GM19372 (cell line): ENCODE data around the gene MLLT10.
"Not testable (repeated sequence)": the region's sequence is repeated elsewhere in the genome, so short reads cannot be mapped to it uniquely, and the experiment has no call there.

Experiments used
- ATAC-seq: cut with Tn5 transposase; IDR thresholded peaks from one replicate; pipeline ENCODE4 v1.9.1; 2021; ENCODE audit warnings: mild to moderate bottlenecking, low read depth, moderate library complexity; ENCODE audit not compliant: unreplicated experiment

The MLLT10 gene

GRCh38 chr10:21625623-21626229 lies 91.7 kb downstream of the MLLT10 start:
- no peak for ATAC-seq

GRCh38 chr10:21626457-21627161 lies 92.6 kb downstream of the MLLT10 start:
- no peak for ATAC-seq

GRCh38 chr10:21627331-21627730 lies 93.3 kb downstream of the MLLT10 start:
- ATAC-seq: no peak

GRCh38 chr10:21628023-21628422 lies 94.0 kb downstream of the MLLT10 start:
- no peak for ATAC-seq

DNA sequence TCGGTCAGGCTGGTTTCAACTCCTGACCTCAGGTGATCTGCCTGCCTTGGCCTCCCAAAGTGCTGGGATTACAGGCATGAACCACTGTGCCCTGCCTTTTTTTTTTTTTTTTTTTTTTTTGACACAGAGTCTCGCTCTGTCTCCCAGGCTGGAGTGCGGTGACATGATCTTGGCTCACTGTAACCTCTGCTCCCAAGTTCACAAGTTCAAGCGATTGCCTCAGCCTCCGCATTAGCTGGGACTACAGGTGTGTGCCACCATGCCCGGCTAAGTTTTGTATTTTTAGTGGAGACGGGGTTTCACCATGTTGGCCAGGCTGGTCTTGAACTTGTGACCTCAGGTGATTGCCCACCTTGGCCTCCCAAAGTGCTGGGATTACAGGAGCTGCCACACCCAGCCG lies 94.6 kb downstream of the MLLT10 start:
- not testable (repeated sequence) for ATAC-seq

DNA sequence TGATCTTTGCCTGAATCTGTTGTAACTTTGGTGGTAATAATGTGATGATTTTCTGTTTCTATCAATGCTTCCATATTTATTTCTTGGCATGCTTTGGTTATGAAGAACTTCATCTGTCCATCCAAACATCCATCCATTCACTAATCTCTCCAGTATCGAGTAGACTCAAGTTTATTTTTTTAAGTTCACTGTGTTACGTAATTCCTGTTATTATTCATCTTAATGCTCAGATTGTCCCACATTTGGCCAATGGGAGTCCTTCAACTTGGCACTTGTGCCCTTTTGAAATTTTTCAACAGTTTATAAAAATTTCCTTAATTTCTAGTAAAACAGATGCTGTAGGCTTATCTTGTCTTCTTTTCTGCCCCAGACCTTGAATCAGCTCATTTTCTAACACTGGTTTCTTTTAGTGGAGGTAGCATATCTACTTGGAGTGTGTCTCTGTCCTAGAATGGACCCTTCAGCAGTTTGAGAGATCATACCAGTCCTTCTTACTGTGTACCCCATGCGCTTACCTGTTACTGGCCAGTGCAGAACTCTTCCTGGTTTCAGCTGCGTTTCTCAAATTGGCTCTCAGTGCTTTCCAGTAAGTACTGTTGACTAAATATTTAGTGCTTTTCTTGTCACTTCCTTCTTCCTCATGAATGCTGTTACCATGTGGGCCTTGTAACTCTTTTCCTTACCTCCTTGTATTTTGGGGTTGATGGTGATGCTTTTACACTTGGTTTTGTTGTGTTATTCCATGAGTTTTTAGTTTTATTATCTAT lies 100.8 kb downstream of the MLLT10 start:
- no peak for ATAC-seq

GRCh38 chr10:21637795-21638194 lies 103.8 kb downstream of the MLLT10 start:
- no peak for ATAC-seq

- no peak for ATAC-seq
Observed at GRCh38 chr10:21638681-21639080, 104.6 kb downstream of the MLLT10 start.

DNA sequence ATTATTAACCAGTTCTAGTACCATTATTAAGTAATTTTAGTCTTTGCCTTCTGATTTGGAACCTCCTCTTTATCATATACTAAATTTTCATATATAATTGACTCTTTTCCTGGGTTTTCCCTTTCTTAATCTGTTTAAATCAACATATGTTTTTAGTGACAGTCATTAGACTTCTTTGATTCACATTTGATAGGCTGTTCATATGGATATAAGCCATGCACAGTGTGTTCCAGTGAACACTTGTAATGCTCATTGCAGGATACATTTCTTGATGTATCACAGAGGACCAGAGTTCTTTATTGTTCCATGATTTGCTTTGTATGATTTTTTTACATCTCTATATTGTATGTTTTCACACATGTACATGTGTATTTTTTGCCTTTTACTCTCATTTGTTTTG lies 114.0 kb downstream of the MLLT10 start:
- no peak for ATAC-seq

- no peak for ATAC-seq
Observed at GRCh38 chr10:21649454-21649872, 115.4 kb downstream of the MLLT10 start.

DNA sequence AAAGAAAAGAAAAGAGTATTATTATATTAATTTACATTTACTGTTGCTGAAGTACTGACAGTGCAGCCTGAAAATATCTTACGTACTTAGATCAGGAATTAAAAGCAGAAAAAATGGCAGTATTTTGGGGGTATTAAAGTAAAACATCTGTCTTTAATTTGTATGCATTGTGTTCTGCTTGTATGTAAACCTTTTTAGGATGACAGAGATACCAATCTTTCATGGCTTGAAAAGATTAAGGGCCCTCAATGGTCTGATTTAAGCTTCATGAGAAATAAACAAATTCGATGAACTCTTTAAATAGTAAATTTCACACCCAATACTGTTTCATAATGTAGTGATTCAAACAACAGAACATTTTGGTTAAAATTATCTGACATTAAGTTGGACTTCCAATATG lies 116.3 kb downstream of the MLLT10 start:
- ATAC-seq: no peak

DNA sequence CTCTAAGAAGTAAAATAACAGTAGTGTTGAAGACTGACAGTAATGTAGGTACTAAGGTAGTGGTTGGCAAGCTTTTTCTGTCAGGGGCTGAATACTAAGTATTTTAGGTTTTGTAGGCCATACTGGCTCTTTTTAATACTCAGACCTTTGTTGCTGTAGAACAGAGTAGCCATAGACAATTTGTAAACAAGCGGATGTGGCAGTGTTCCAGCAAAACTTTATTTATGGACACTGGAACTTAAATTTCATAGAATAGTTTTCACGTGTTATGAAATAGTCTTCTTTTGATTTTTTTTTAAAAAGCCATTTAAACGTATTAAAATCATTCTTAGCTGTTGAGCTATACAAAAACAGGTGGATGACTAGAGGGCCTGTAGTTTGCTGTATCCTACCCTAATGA lies 121.2 kb downstream of the MLLT10 start:
- ATAC-seq: no peak

DNA sequence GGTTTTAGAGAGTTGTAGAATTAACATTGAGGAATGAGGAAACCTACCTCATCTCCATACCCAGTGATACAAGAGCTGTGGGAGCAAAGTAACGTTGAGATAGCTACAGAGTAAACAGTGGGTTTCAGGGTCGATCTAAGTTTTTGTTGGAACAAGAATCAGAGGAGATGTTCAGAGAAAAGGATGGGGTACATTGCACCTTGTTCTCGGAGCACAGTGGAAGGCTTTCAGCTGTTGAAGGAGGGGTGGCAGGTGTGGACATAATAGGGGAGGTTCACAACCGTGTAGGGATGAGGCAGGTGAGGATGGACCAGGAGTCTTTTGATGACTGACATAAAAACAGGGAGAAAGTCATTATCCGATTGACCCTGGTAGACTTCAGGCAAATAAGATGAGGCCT lies 121.7 kb downstream of the MLLT10 start:
- no peak for ATAC-seq

- no peak for ATAC-seq
Observed at GRCh38 chr10:21661087-21661486, 127.1 kb downstream of the MLLT10 start.

DNA sequence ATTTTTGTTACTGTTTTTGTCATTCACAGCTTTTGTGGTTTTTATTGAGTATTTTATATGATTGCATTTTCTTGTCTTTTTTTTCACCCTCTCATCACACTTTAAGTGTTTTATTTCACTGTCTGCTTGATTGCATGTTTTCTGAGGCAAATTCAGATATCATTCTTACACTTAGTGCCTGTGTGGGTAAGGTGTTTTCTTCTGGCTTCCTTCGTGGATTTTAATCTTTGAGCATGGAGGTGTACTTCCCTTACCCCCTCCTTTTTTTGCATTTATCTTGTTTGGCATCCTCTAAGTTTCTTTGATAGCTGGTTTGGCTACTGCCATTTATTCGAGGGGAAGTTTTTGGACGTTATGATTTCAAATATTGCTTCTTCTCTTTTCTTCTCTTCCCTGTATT lies 127.9 kb downstream of the MLLT10 start:
- ATAC-seq: no peak

DNA sequence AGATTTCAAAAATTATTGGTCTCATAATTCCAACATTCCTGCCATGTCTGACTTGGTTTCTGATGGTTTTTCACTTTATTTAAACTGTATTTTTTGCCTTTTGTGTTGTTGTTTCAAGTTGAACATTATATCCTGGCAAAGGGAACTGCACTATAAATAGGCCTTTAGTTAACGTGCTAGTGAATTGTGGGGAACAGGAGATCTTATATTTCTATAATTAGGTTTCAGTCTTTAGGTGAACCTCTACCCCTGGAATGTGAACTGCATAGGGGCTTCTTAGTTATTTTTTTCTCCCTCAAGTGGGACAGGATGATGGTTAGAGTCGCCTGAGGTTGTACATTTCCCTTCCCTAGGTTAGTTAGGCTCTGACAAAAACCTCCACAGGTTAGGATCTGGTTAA lies 128.6 kb downstream of the MLLT10 start:
- no peak for ATAC-seq

DNA sequence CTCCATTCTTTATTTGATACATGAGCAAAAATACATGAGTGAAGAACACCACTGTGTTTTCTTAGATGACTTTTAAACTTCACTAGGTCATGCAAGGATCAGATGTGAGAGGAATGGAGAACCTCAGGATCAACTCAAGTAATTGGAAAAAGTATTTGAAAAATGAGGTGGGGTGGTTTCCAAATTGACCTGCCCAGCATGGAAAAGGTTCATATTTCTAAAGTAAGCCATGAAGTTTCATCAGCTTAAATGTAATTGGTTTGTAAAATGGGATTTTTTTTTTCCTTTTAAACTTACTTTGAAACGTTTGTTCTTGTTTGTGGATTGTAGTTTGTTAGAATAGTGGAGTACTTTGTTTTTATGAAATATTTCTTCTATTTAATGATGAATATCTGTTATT lies 134.8 kb downstream of the MLLT10 start:
- no peak for ATAC-seq

DNA sequence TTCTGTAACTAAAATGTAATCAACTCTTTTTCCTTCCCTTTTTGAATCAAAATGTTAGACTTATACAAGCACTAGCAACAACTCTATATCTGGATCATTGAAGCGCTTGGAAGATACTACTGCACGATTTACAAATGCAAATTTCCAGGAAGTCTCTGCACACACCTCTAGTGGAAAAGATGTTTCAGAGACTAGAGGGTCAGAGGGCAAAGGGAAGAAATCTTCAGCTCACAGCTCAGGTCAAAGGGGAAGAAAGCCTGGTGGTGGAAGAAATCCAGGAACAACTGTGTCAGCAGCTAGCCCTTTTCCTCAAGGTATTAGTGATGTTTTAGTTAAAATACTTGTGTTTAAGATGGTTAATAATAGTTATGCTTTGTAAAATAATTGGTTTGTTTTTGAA lies 136.4 kb downstream of the MLLT10 start:
- ATAC-seq: no peak

- ATAC-seq: no peak
Observed at GRCh38 chr10:21673668-21674067, 139.6 kb downstream of the MLLT10 start.

DNA sequence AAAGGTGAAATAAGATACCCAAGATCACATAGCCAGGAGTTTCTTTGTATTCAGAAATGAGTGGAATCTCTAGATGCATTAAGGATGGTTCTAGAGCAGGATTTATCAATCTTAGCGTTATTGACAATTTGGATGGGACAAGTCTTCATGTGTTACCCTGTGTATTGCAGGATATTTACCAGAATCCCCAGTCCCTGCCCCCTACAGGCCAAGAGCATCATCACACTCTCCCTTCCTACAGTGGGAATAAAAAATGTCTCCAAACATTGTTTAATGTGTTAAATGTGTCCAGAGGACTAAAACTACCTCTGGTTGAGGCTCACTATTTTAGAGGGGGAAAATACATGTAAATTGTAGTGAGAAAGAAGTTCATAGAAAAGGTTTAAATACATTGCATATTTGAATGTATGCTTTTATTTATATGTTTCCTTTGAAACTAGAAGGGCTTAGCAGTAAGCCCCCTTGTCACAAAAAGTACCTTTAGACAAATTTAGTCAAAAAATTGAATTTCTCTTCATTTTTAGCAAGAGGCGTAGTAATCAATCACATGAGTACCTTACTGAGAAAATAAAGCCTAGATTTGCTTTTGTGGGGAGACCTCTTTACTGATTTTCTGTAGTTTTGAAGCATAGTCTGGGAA lies 141.2 kb downstream of the MLLT10 start:
- peak; percentile 70 for ATAC-seq

- no peak for ATAC-seq
Observed at GRCh38 chr10:21677551-21677950, 143.5 kb downstream of the MLLT10 start.
